Activated gamma-delta T cell treated with anti-CD3 and anti-CD28 coated beads, Interleukin-2, amount 50 U/mL, for 16 hours (primary cell): ENCODE results near the gene HIRIP3.
"Not testable (repeated sequence)": the region's sequence is repeated elsewhere in the genome, so short reads cannot be mapped to it uniquely, and the experiment has no call there.

Experiments
- DNase-seq: peaks from one replicate; pipeline ENCODE4 v3.0.0-alpha.2; 2020; ENCODE audit warnings: low read depth

Gene HIRIP3

GRCh38 chr16:30016555-30017276 is 21.3 kb upstream of the HIRIP3 start:
- no peak for DNase-seq

GRCh38 chr16:30015450-30015849 is 20.0 kb upstream of the HIRIP3 start:
- not testable (repeated sequence) for DNase-seq

GRCh38 chr16:30012598-30012997 is 17.2 kb upstream of the HIRIP3 start:
- DNase-seq, result not testable (repeated sequence)

- DNase-seq, result no peak
Observed at GRCh38 chr16:30011714-30012504, 16.5 kb upstream of the HIRIP3 start.

GRCh38 chr16:30010844-30011713 is 15.7 kb upstream of the HIRIP3 start, which contains the start of gene DOC2A:
DOC2A (minus strand) TSS chr16:30011027; CDS start chr16:30010222, 805 bp downstream.
- DNase-seq, result no peak

- no peak for DNase-seq
Observed at GRCh38 chr16:30009990-30010843, 14.8 kb upstream of the HIRIP3 start.

GRCh38 chr16:30009085-30009862 is 13.9 kb upstream of the HIRIP3 start:
- DNase-seq, result no peak

- DNase-seq, result no peak
Observed at GRCh38 chr16:30007378-30007895, 12.0 kb upstream of the HIRIP3 start.

- no peak for DNase-seq
Observed at GRCh38 chr16:30006659-30007377, 11.4 kb upstream of the HIRIP3 start.

GRCh38 chr16:30006095-30006473 is 10.7 kb upstream of the HIRIP3 start:
- DNase-seq, result no peak

GRCh38 chr16:30005341-30006094 is 10.1 kb upstream of the HIRIP3 start:
- no peak for DNase-seq

- DNase-seq, result no peak
Observed at GRCh38 chr16:30004811-30005242, 9.4 kb upstream of the HIRIP3 start.

- DNase-seq, result no peak
Observed at GRCh38 chr16:30004424-30004776, 9.0 kb upstream of the HIRIP3 start.

GRCh38 chr16:30003670-30004423 is 8.4 kb upstream of the HIRIP3 start:
- DNase-seq, result no peak

GRCh38 chr16:30002614-30003346 is 7.4 kb upstream of the HIRIP3 start:
- no peak for DNase-seq

- no peak for DNase-seq
Observed at GRCh38 chr16:30000735-30001631, 5.6 kb upstream of the HIRIP3 start.
